ENCODE results near the gene DAW1. TPM values are rescaled to one million over a fixed set of nuclear protein-coding genes. Genes with fewer than 3 reads are reported as not detected.

Gene DAW1
- total and polyA plus RNA-seq, 2 of the 13 experiments (the other 11 are each of a cell fraction or from before 2014, with no cell fraction given) = not detected

DNA sequence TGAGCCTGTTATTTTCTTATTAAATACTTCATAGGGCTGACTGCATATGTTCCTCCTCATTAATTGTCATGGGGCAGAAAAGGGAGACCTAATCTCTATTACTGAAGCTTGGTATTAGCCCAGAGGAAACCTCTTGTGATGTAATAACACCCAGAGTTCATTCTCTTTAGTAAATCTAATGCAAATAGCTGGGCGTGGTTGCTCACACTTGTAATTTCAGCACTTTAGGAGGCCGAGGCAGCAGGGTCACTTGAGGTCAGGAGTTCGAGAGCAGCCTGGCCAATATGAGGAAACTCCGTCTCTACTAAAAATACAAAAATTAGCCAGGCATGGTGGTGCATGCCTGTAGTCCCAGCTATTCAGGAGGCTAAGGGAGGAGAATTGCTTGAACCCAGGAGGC is 14.7 kb downstream of the DAW1 start:
- Histone ChIP-seq H3K9ac (ENCODE audit: insufficient read depth, low read depth, low read length) (no peak overlapping the region), H3K27me3 (ENCODE audit: control insufficient read depth in 1 of 2, insufficient read depth in 2 of 2, low read length in 2 of 2) (no peaks in the 10 kb centered on the region; a peak in 1 of 5 replicates), H3K9me3 (ENCODE audit: low read length) (no peaks in the 10 kb centered on the region), H3K36me3 (replicated peaks in 1 of 2; ENCODE audit: control insufficient read depth in 1 of 2, insufficient read depth in 2 of 2, low read length in 2 of 2) (no peaks in the 10 kb centered on the region), H2AFZ (ENCODE audit: low read length) (no peak overlapping the region), H4K20me1 (ENCODE audit: insufficient read depth, low read length) (no peaks in the 10 kb centered on the region), H3K79me2 (ENCODE audit: insufficient read depth, low read length) (no peaks in the 10 kb centered on the region), H3K4me1 (ENCODE audit: insufficient read depth, low read length) (peaks cover 20% of the 10 kb centered on the region; the same call in 1 of the 2 replicates), H3K4me2 (ENCODE audit: low read depth, low read length) (no peak overlapping the region), H3K4me3 (replicated peaks in 1 of 3; ENCODE audit: insufficient read depth in 1 of 3, low read depth in 2 of 3, low read length in 3 of 3) (no peak overlapping the region), H3K27ac (ENCODE audit: extremely low read length, insufficient read depth, low read length) (no peak overlapping the region)
- ATAC-seq = no peak
- intact Hi-C loops (cut with micrococcal nuclease; ENCODE audit: unreplicated experiment) = no loop called here
- ChIA-PET POLR2A (no interaction called here), CTCF (ENCODE audit: low intra/inter-chr PET ratio, low total read pairs) (no interaction called here)
- in situ Hi-C loops (cut with HindIII; ENCODE audit: extremely low pct_ligation_motif_present, low pct_unique_long_range_greater_than_20kb) = loop anchor here (10.0 kb wide), 1 partner anchor 231 kb away; no protein-coding TSS in a partner anchor
- FAIRE-seq = no peak
- no peak for DNase-seq (ENCODE audit: low spot score)
- no TSS peak for BruUV-seq (replicated peaks)
- 4% methylated on average over 4 of the region's 4 CpGs for WGBS (ENCODE audit: low lambda C conversion rate)
- TF ChIP-seq ZNF10 (CRISPR knock-in tag; IDR thresholded peaks at IDR 0.05; ENCODE audit: borderline replicate concordance, low read depth) = no peak
- no peak for TF ChIP-seq CEBPG (CRISPR knock-in tag; IDR thresholded peaks at IDR 0.05)
- TF ChIP-seq CHD4 (IDR thresholded peaks at IDR 0.05; ENCODE audit: borderline replicate concordance, low read length) = no peak
- no peak for TF ChIP-seq GFI1 (CRISPR knock-in tag; IDR thresholded peaks at IDR 0.05; ENCODE audit: borderline replicate concordance)
- TF ChIP-seq ZNF629 (CRISPR knock-in tag; conservative IDR thresholded peaks at IDR 0.05) = no peak
- TF ChIP-seq HNF4A (CRISPR knock-in tag; IDR thresholded peaks at IDR 0.05) = no peak
- TF ChIP-seq DNMT3B (CRISPR knock-in tag; conservative IDR thresholded peaks at IDR 0.05) = no peak
- TF ChIP-seq, protein P1, sequence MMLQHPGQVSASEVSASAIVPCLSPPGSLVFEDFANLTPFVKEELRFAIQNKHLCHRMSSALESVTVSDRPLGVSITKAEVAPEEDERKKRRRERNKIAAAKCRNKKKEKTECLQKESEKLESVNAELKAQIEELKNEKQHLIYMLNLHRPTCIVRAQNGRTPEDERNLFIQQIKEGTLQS (CRISPR knock-in tag; IDR thresholded peaks at IDR 0.05) = no peak
- TF ChIP-seq KLF15 (CRISPR knock-in tag; IDR thresholded peaks at IDR 0.05; ENCODE audit: borderline replicate concordance) = no peak
- TF ChIP-seq HNRNPH1 (optimal IDR thresholded peaks at IDR 0.05; ENCODE audit: low read depth, low read length) = no peak
- TF ChIP-seq POGZ (CRISPR knock-in tag; IDR thresholded peaks at IDR 0.05) = no peak
- TF ChIP-seq, protein P2, sequence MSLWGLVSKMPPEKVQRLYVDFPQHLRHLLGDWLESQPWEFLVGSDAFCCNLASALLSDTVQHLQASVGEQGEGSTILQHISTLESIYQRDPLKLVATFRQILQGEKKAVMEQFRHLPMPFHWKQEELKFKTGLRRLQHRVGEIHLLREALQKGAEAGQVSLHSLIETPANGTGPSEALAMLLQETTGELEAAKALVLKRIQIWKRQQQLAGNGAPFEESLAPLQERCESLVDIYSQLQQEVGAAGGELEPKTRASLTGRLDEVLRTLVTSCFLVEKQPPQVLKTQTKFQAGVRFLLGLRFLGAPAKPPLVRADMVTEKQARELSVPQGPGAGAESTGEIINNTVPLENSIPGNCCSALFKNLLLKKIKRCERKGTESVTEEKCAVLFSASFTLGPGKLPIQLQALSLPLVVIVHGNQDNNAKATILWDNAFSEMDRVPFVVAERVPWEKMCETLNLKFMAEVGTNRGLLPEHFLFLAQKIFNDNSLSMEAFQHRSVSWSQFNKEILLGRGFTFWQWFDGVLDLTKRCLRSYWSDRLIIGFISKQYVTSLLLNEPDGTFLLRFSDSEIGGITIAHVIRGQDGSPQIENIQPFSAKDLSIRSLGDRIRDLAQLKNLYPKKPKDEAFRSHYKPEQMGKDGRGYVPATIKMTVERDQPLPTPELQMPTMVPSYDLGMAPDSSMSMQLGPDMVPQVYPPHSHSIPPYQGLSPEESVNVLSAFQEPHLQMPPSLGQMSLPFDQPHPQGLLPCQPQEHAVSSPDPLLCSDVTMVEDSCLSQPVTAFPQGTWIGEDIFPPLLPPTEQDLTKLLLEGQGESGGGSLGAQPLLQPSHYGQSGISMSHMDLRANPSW (CRISPR knock-in tag; IDR thresholded peaks at IDR 0.05; ENCODE audit: borderline replicate concordance) = no peak
- no peak for TF ChIP-seq NCOA5 (CRISPR knock-in tag; IDR thresholded peaks at IDR 0.05)
- TF ChIP-seq, protein P3, sequence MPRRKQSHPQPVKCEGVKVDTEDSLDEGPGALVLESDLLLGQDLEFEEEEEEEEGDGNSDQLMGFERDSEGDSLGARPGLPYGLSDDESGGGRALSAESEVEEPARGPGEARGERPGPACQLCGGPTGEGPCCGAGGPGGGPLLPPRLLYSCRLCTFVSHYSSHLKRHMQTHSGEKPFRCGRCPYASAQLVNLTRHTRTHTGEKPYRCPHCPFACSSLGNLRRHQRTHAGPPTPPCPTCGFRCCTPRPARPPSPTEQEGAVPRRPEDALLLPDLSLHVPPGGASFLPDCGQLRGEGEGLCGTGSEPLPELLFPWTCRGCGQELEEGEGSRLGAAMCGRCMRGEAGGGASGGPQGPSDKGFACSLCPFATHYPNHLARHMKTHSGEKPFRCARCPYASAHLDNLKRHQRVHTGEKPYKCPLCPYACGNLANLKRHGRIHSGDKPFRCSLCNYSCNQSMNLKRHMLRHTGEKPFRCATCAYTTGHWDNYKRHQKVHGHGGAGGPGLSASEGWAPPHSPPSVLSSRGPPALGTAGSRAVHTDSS (CRISPR knock-in tag; conservative IDR thresholded peaks at IDR 0.05) = no peak
- no peak for TF ChIP-seq SRSF1 (optimal IDR thresholded peaks at IDR 0.05; ENCODE audit: low read depth, low read length)
- no peak for TF ChIP-seq DPF2 (CRISPR knock-in tag; IDR thresholded peaks at IDR 0.05; ENCODE audit: borderline replicate concordance, low read depth)
- TF ChIP-seq, protein P4, sequence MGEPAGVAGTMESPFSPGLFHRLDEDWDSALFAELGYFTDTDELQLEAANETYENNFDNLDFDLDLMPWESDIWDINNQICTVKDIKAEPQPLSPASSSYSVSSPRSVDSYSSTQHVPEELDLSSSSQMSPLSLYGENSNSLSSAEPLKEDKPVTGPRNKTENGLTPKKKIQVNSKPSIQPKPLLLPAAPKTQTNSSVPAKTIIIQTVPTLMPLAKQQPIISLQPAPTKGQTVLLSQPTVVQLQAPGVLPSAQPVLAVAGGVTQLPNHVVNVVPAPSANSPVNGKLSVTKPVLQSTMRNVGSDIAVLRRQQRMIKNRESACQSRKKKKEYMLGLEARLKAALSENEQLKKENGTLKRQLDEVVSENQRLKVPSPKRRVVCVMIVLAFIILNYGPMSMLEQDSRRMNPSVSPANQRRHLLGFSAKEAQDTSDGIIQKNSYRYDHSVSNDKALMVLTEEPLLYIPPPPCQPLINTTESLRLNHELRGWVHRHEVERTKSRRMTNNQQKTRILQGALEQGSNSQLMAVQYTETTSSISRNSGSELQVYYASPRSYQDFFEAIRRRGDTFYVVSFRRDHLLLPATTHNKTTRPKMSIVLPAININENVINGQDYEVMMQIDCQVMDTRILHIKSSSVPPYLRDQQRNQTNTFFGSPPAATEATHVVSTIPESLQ (CRISPR knock-in tag; conservative IDR thresholded peaks at IDR 0.05) = no peak
- TF ChIP-seq THYN1 (CRISPR knock-in tag; IDR thresholded peaks at IDR 0.05; ENCODE audit: borderline replicate concordance, low read depth) = no peak

Measured in HepG2 (cell line).